Measurements from ENCODE around the gene SLC35F3. TPM values are rescaled to one million over a fixed set of nuclear protein-coding genes. Genes with fewer than 3 reads are reported as not detected.

Gene SLC35F3
- total and polyA plus RNA-seq, 7 donors: under 0.01 to 0.54 (median 0.28) TPM; not detected in 2

- Histone ChIP-seq H3K4me1 (peaks cover 0 to 5% (median 3%) of the 10 kb centered on the region in 4 donors), H3K27me3 (peaks cover 0 to under 1% (median under 1%) of the 10 kb centered on the region in 3 donors), H3K9me3 (peaks cover 0 to 5% (median 2%) of the 10 kb centered on the region in 4 donors), H3K4me3 (no peak overlapping the region), H3K36me3 (no peaks in the 10 kb centered on the region), H3K27ac (no peak overlapping the region)
- TF ChIP-seq POLR2A (IDR thresholded peaks at IDR 0.05) (no peak), EP300 (IDR thresholded peaks at IDR 0.05) (no peak), POLR2AphosphoS5 (IDR thresholded peaks at IDR 0.05) (no peak), CTCF (IDR thresholded peaks at IDR 0.05) (no peak)
- intact Hi-C loops (cut with DNase I): no loop called here
- 81 to 83% methylated on average over 2 of the region's 2 CpGs for WGBS, 2 donors
- DNase-seq: no peak
These were observed 427.0 kb downstream of the SLC35F3 start for GRCh38 chr1:234331507-234331906.

- no peak for TF ChIP-seq POLR2A (IDR thresholded peaks at IDR 0.05)
- no peak for TF ChIP-seq POLR2AphosphoS5 (IDR thresholded peaks at IDR 0.05)
- no peak for TF ChIP-seq EP300 (IDR thresholded peaks at IDR 0.05)
- no peak for TF ChIP-seq CTCF (IDR thresholded peaks at IDR 0.05)
- Histone ChIP-seq H3K27ac (no peak overlapping the region), H3K9me3 (peaks cover 0 to 9% (median 6%) of the 10 kb centered on the region in 4 donors), H3K27me3 (no peaks in the 10 kb centered on the region), H3K4me3 (no peak overlapping the region), H3K36me3 (no peaks in the 10 kb centered on the region), H3K4me1 (no peaks in the 10 kb centered on the region)
- intact Hi-C loops (cut with DNase I): no loop called here
- no peak for DNase-seq
- 75 to 91% methylated on average over 2 of the region's 2 CpGs for WGBS, 2 donors
These were observed 431.9 kb downstream of the SLC35F3 start for GRCh38 chr1:234336359-234336758.

GRCh38 chr1:234337233-234337632 lies 432.8 kb downstream of the SLC35F3 start:
- DNase-seq: no peak
- 97 to 98% methylated on average over 1 of the region's 1 CpG for WGBS, 2 donors
- peaks cover 0 to 9% (median 6%) of the 10 kb centered on the region in 4 donors for H3K9me3 ChIP-seq
- intact Hi-C loops (cut with DNase I): no loop called here
- H3K36me3 ChIP-seq: no peaks in the 10 kb centered on the region
- no peaks in the 10 kb centered on the region for H3K4me1 ChIP-seq
- no peak overlapping the region for H3K27ac ChIP-seq
- no peaks in the 10 kb centered on the region for H3K27me3 ChIP-seq
- TF ChIP-seq POLR2A (IDR thresholded peaks at IDR 0.05) (no peak), EP300 (IDR thresholded peaks at IDR 0.05) (no peak), POLR2AphosphoS5 (IDR thresholded peaks at IDR 0.05) (no peak), CTCF (IDR thresholded peaks at IDR 0.05) (no peak)
- H3K4me3 ChIP-seq: no peak overlapping the region

GRCh38 chr1:234340528-234340927 lies 436.1 kb downstream of the SLC35F3 start:
- no peaks in the 10 kb centered on the region for H3K27me3 ChIP-seq
- DNase-seq: no peak
- no peak for TF ChIP-seq POLR2AphosphoS5 (IDR thresholded peaks at IDR 0.05)
- no peak for TF ChIP-seq POLR2A (IDR thresholded peaks at IDR 0.05)
- TF ChIP-seq EP300 (IDR thresholded peaks at IDR 0.05): no peak
- TF ChIP-seq CTCF (IDR thresholded peaks at IDR 0.05): no peak
- intact Hi-C loops (cut with DNase I): no loop called here
- peaks cover 0 to 9% (median 6%) of the 10 kb centered on the region in 4 donors for H3K9me3 ChIP-seq
- H3K27ac ChIP-seq: no peak overlapping the region
- H3K4me3 ChIP-seq: no peak overlapping the region
- H3K36me3 ChIP-seq: no peaks in the 10 kb centered on the region
- WGBS, 2 donors: 94 to 96% methylated on average over 2 of the region's 2 CpGs
- H3K4me1 ChIP-seq: no peaks in the 10 kb centered on the region

GRCh38 chr1:234342774-234343173 lies 438.3 kb downstream of the SLC35F3 start:
- Histone ChIP-seq H3K36me3 (no peaks in the 10 kb centered on the region), H3K27ac (no peak overlapping the region), H3K27me3 (no peaks in the 10 kb centered on the region), H3K9me3 (peaks cover 0 to 4% (median 0%) of the 10 kb centered on the region in 4 donors), H3K4me3 (no peak overlapping the region), H3K4me1 (no peaks in the 10 kb centered on the region)
- DNase-seq: no peak
- 78 to 85% methylated on average over 5 of the region's 5 CpGs for WGBS, 2 donors
- intact Hi-C loops (cut with DNase I): no loop called here
- TF ChIP-seq CTCF (IDR thresholded peaks at IDR 0.05): no peak
- no peak for TF ChIP-seq POLR2AphosphoS5 (IDR thresholded peaks at IDR 0.05)
- TF ChIP-seq EP300 (IDR thresholded peaks at IDR 0.05): no peak
- TF ChIP-seq POLR2A (IDR thresholded peaks at IDR 0.05): no peak
